OCI-LY1 (cell line): ENCODE results near the gene NKIRAS2.

Experiments used
- CTCF ChIP-seq: fragments of 200-600 bp; sonication (generic), shearing (Covaris generic); IDR thresholded peaks from 2 replicates; pipeline ENCODE4 v1.5.1; 2017; ENCODE audit warnings: mild to moderate bottlenecking, antibody characterized with exemption, low read length, moderate library complexity, mixed read lengths
- EZH2 ChIP-seq: fragments of 200-600 bp; sonication (generic), shearing (Covaris generic); IDR thresholded peaks from 2 replicates; pipeline ENCODE4 v1.8.0; 2017; ENCODE audit warnings: borderline replicate concordance, mixed run types, mild to moderate bottlenecking, antibody characterized with exemption, low read length, moderate library complexity, mixed read lengths

GRCh38 chr17:42061646-42062487 lies 42.0 kb downstream of the NKIRAS2 start:
- no peak for TF ChIP-seq CTCF
- TF ChIP-seq EZH2, result no peak
